Peyer's patch (tissue), 4 donors: Measurements from ENCODE around the gene SSRP1.

ENCODE experiments used
- CTCF ChIP-seq, 6 experiments: fragments of 450-650 bp in 4 of 6; fragments of 200-600 bp in 2 of 6; sonication (generic) in 1 of 6; IDR thresholded peaks; one replicate each; pipeline ENCODE4 v1.5.1; 2017 to 2019; ENCODE audit warnings: antibody characterized with exemption in 6 of 6, mild to moderate bottlenecking in 3 of 6, moderate library complexity in 1 of 6
- POLR2A ChIP-seq, 2 donors: fragments of 450-650 bp; IDR thresholded peaks; one replicate each; pipeline ENCODE4 v1.5.1; 2017; ENCODE audit warnings: antibody characterized with exemption in 2 of 2, mild to moderate bottlenecking in 2 of 2, moderate library complexity in 2 of 2

GRCh38 chr11:57380975-57381374, 45.3 kb upstream of the SSRP1 start, which contains the start of gene PRG3:
- TF ChIP-seq CTCF (IDR thresholded peaks at IDR 0.05) (no peak), POLR2A (IDR thresholded peaks at IDR 0.05) (no peak)
